Cardiac fibroblast (primary cell): ENCODE results near the gene AGBL4.

Source experiments
- DNase-seq, 2 donors: peaks; one replicate each; pipeline versions ENCODE4 v3.0.0 to v3.0.0-alpha.2; 2010; ENCODE audit warnings: low read depth in 2 of 2
- H3K4me3 ChIP-seq, 2 donors: replicated peaks in 1 of 2; 1 replicate in 1 of 2; 2 replicates in 1 of 2; pipeline ENCODE4 v1.5.1; 2011; ENCODE audit warnings: low read depth in 2 of 2, low read length in 2 of 2, mild to moderate bottlenecking in 2 of 2, moderate library complexity in 1 of 2
- TF ChIP-seq, protein P1 (sequence below): IDR thresholded peaks from one replicate; pipeline ENCODE4 v1.5.1; 2011; ENCODE audit warnings: low read depth, mild to moderate bottlenecking, low read length, inconsistent platforms

Gene AGBL4

DNA sequence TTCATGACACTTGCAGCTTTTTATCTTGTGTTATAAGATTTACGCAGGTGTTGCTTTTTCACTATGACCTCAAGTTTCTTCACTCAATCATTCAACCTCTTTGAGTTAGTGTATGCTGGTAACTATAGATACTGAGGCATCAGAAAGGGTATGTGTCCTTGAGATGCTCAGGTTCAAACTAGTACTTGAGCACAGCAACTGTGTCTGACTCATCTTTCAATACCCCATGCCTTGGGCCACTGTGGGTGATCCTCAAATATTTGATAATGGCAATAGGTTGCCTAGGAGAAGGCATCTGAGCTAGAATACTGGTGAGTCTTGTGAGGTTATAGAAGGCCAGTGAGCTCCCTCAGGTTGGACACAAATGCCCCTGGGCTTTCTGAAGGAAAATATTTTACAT lies 1463.6 kb downstream of the AGBL4 start:
- no peak for DNase-seq
- TF ChIP-seq, protein P1, sequence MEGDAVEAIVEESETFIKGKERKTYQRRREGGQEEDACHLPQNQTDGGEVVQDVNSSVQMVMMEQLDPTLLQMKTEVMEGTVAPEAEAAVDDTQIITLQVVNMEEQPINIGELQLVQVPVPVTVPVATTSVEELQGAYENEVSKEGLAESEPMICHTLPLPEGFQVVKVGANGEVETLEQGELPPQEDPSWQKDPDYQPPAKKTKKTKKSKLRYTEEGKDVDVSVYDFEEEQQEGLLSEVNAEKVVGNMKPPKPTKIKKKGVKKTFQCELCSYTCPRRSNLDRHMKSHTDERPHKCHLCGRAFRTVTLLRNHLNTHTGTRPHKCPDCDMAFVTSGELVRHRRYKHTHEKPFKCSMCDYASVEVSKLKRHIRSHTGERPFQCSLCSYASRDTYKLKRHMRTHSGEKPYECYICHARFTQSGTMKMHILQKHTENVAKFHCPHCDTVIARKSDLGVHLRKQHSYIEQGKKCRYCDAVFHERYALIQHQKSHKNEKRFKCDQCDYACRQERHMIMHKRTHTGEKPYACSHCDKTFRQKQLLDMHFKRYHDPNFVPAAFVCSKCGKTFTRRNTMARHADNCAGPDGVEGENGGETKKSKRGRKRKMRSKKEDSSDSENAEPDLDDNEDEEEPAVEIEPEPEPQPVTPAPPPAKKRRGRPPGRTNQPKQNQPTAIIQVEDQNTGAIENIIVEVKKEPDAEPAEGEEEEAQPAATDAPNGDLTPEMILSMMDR = no peak

DNA sequence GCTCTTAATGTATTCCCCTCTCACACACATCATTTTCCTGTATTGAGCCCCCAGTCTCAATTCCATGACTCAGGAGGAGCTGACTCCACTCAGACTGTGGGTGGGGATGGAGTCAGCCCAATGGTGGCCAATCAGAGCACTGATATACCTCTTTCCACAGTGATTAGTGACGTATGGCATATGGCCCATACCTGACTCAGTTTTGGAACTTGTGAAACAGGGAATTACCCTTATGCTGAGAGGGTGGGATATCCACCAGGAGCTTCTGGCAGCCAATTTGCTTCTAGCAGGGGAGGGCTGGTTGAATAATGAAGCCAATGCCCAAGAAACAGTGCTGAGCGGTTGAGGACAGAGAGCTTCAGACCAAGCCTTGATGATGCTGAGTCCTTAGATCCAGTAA lies 1465.4 kb downstream of the AGBL4 start:
- TF ChIP-seq, protein P1 = no peak
- H3K4me3 ChIP-seq = no peak overlapping the region
- no peak for DNase-seq

More for the DNA sequence above, 1463.6 kb downstream of the AGBL4 start:
- no peak overlapping the region for H3K4me3 ChIP-seq

DNA sequence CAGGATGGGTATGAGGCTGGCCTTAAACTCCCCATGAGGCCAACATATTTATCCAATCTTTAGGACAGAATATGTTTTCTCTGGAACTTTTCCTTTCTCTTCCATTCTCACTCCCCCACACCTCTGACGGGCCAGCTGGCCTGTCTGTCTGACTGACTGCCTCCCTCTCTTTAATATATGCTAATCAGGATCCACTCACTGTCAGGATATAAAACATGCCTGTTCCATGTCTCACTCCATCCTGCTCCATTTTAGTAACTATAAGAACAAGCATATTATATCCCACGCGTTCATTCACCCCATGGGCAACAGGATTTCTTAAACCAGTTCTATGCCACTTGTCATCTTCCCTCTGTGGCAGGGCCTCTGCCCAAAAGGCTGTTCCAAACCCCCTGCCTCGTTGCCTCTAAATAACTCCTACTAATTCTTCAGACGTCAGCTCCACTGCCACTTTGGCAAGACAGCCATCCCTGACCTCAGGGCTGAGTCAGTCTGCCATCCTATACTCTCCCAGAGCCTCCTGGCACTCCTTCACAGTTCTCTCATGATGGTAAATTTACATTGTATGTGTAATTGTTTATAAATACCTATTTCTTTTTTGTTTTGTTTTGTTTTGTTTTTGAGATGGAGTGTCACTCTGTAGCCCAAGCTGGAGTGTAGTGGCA lies 1467.4 kb downstream of the AGBL4 start:
- no peak for DNase-seq
- H3K4me3 ChIP-seq = no peak overlapping the region
- TF ChIP-seq, protein P1 = no peak

DNA sequence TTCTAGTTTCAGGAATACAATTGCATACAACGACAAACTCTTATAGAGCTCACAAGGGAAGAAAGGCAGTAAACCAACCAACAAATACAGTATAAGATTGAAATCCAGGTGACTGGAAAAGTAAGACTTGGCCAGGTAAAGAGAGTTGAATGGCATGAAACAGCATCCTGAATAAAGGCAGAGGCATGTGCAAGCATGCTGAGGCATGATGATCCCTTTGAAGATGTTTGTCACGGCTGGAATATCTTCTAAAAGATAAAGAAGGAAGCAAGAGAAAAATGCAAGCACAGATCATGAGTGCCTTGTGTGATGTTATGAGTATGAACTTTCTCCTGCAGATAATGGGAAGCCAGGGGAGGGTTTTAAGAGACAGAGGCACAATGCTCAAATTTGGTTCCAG lies 1468.5 kb downstream of the AGBL4 start:
- TF ChIP-seq, protein P1 = no peak
- DNase-seq = no peak
- no peak overlapping the region for H3K4me3 ChIP-seq

DNA sequence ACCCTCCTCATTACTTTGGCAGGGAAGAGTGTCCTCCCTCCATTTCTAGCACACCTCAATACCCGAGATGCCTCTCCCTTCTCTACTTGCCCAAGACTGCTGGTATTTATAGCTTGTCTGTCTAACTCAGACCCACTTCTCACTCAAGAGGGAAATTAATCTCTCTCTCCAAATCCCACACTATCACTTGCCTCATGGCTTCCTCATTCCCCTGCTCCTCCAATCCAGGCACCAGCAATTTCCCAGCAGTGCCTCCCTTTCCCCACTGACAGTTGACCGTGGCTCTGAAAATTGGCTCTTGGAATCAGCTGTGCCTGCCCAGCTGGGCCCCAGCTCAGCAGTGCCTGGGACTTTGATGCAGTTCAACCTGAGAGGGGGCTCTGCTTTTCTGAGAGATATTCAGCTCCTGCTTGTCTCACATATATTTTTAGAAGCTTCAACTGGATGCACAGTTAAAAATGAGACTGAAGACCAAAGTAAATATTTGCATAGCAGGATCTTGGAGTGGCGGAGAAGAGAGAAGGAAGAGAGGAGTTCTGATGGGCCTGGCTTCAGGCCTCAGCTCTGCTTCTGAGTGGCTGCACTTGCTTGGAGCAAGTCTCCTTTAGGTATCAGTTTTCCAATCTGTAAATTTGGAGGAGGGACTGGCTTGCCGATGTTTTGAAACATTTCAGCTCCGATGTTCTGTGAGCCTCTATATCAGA lies 1470.7 kb downstream of the AGBL4 start:
- TF ChIP-seq, protein P1 = no peak
- no peak for DNase-seq

DNA sequence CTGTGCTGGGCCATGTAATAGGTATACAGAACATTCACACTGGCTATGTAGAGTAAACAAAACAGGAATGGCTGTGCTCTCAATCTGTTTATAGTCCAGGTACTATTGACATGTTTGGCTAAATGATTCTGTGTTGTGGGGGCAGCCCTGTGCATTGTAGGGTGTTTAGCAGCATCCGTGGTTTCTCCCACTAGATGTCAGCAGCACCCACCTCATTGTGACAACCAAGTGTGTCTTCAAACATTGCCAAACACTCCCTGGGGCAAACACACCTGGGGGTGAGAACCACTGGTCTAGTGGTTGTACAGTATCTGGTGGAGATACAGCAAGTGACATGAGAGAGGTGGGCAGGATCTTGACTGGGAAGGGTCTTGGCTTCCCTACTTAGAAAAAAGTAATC lies 1471.3 kb downstream of the AGBL4 start:
- DNase-seq = peak in 1 of 2 donors; percentile 1
- no peak overlapping the region for H3K4me3 ChIP-seq
- TF ChIP-seq, protein P1 = no peak

More for the DNA sequence above, 1470.7 kb downstream of the AGBL4 start:
- no peak overlapping the region for H3K4me3 ChIP-seq

DNA sequence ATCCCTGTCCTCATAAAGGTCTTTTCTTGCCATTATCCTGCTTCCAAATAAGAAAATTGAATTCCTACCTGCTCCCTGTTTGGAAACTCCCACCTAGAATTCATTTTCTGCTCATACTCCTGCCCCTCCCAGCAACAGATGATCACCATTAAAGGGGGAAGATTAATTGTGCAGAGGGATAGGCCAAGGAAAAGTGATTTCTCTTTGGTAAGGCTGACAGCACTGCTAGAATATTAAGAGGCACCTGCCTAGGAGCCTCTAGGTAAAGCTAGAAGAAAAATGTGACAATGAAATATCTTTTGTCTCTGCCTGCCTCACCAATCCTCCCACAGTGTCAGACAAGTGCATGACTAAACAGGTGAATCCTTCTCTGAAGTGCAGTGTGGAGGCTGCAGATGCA lies 1474.8 kb downstream of the AGBL4 start:
- TF ChIP-seq, protein P1 = no peak
- no peak overlapping the region for H3K4me3 ChIP-seq
- no peak for DNase-seq
